Progenitor cell of endocrine pancreas (in vitro differentiated cells): ENCODE data around the gene CCDC88C. TPM values are rescaled to one million over a fixed set of nuclear protein-coding genes. Genes with fewer than 3 reads are reported as not detected.

Source experiments
- DNase-seq: peaks from one replicate; pipeline ENCODE4 v3.0.0; 2021; ENCODE audit warnings: low spot score; ENCODE audit not compliant: unreplicated experiment
- H3K27ac Mint-ChIP-seq: 2 replicates; pipeline ENCODE4 v1.8.0; 2021; ENCODE audit warnings: mild to moderate bottlenecking, moderate library complexity, mixed read lengths
- H3K27me3 Mint-ChIP-seq: 2 replicates; pipeline ENCODE4 v1.8.0; 2021; ENCODE audit warnings: mixed read lengths
- H3K36me3 Mint-ChIP-seq: 2 replicates; pipeline ENCODE4 v1.8.0; 2022; ENCODE audit warnings: mixed read lengths; ENCODE audit not compliant: insufficient read depth
- H3K4me1 Mint-ChIP-seq: 2 replicates; pipeline ENCODE4 v1.8.0; 2021; ENCODE audit warnings: low read depth, mixed read lengths
- H3K4me3 Mint-ChIP-seq: 2 replicates; pipeline ENCODE4 v1.8.0; 2021; ENCODE audit warnings: low read depth, mild to moderate bottlenecking, moderate library complexity, mixed read lengths
- H3K9me3 Mint-ChIP-seq: 2 replicates; pipeline ENCODE4 v1.8.0; 2021; ENCODE audit warnings: low read depth, mixed read lengths
- total RNA-seq: library from RNA; stranded (reverse); gene quantifications from 2 replicates; pipeline ENCODE4 v1.2.1, GENCODE V29; 2021
- TF ChIP-seq, protein P1 (sequence below): fragments of 200-600 bp; sonication (generic); IDR thresholded peaks from one replicate; pipeline ENCODE4 v1.5.0; 2021; ENCODE audit warnings: antibody characterized with exemption, mild to moderate bottlenecking; ENCODE audit not compliant: unreplicated experiment

The CCDC88C gene
- total RNA-seq, 1 donor from 2014 or later = 78.1 TPM

- no peaks in the 10 kb centered on the region for H3K9me3 Mint-ChIP-seq
- no peak for DNase-seq
- H3K27me3 Mint-ChIP-seq = no peaks in the 10 kb centered on the region
- peaks cover 2% of the 10 kb centered on the region for H3K36me3 Mint-ChIP-seq
- H3K4me3 Mint-ChIP-seq = no peak overlapping the region
- TF ChIP-seq, protein P1, sequence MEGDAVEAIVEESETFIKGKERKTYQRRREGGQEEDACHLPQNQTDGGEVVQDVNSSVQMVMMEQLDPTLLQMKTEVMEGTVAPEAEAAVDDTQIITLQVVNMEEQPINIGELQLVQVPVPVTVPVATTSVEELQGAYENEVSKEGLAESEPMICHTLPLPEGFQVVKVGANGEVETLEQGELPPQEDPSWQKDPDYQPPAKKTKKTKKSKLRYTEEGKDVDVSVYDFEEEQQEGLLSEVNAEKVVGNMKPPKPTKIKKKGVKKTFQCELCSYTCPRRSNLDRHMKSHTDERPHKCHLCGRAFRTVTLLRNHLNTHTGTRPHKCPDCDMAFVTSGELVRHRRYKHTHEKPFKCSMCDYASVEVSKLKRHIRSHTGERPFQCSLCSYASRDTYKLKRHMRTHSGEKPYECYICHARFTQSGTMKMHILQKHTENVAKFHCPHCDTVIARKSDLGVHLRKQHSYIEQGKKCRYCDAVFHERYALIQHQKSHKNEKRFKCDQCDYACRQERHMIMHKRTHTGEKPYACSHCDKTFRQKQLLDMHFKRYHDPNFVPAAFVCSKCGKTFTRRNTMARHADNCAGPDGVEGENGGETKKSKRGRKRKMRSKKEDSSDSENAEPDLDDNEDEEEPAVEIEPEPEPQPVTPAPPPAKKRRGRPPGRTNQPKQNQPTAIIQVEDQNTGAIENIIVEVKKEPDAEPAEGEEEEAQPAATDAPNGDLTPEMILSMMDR = no peak
- H3K27ac Mint-ChIP-seq = peak overlapping the region; percentile 52
- peaks cover 68% of the 10 kb centered on the region for H3K4me1 Mint-ChIP-seq
These were observed 37.5 kb downstream of the CCDC88C start for GRCh38 chr14:91380123-91380522.

- Mint-ChIP-seq H3K9me3 (no peaks in the 10 kb centered on the region), H3K4me1 (peaks cover 71% of the 10 kb centered on the region), H3K4me3 (no peak overlapping the region), H3K36me3 (peaks cover 2% of the 10 kb centered on the region), H3K27me3 (no peaks in the 10 kb centered on the region), H3K27ac (peak overlapping the region; percentile 52)
- no peak for DNase-seq
- TF ChIP-seq, protein P1 = no peak
These were observed 38.1 kb downstream of the CCDC88C start for GRCh38 chr14:91379579-91379932.

DNA sequence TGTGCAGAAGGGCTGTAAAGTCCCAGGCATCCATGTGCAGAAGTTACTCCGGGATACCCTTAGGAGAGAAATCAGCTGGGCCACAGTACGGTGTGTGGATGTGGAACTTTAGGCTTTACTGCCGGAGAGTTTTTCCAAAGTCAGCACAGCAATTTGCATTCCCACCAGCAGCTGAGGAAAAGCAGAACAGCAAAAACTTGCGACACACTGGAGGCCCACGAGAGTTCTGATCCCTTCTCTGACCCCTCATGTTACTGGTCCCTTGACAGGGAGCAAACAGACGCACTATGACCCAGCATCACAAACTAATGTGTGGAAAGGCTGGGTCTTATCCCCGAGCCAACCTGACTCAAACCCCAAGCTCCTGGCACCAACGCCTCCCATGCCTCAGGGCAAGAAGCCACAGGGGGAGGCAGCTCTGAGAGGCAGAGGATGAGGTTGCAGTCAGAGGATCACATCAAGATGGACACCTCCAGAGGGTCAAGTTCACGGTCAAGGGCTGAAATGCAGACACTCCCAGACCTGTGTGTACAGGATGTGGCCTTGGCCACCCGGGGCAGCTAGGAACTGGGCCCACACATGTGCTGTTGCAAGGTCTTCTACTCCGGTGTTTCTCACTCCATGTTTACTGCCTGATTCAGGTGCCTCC lies 38.6 kb downstream of the CCDC88C start:
- peak overlapping the region; percentile 52 for H3K27ac Mint-ChIP-seq
- TF ChIP-seq, protein P1 = no peak

GRCh38 chr14:91377700-91378652 lies 39.6 kb downstream of the CCDC88C start:
- peaks cover 76% of the 10 kb centered on the region for H3K4me1 Mint-ChIP-seq
- H3K4me3 Mint-ChIP-seq = no peak overlapping the region
- H3K27ac Mint-ChIP-seq = no peak overlapping the region
- peaks cover 5% of the 10 kb centered on the region for H3K36me3 Mint-ChIP-seq
- no peak for DNase-seq
- H3K9me3 Mint-ChIP-seq = no peaks in the 10 kb centered on the region
- H3K27me3 Mint-ChIP-seq = no peaks in the 10 kb centered on the region
- TF ChIP-seq, protein P1 = no peak

More for the DNA sequence above, 38.6 kb downstream of the CCDC88C start:
- no peak for DNase-seq
- peaks cover 74% of the 10 kb centered on the region for H3K4me1 Mint-ChIP-seq
- H3K4me3 Mint-ChIP-seq = no peak overlapping the region
- no peaks in the 10 kb centered on the region for H3K27me3 Mint-ChIP-seq
- H3K9me3 Mint-ChIP-seq = no peaks in the 10 kb centered on the region
- peaks cover 5% of the 10 kb centered on the region for H3K36me3 Mint-ChIP-seq
